Measurements from ENCODE around the gene PI16.

GRCh38 chr6:36940027-36940426, 14.5 kb upstream of the PI16 start:
- TF ChIP-seq CTCF (IDR thresholded peaks at IDR 0.05; ENCODE audit: low read depth, low read length, missing input control): no peak
- no peak for TF ChIP-seq EGR1 (IDR thresholded peaks at IDR 0.05; ENCODE audit: low read depth in 2 of 2)
- no peak for TF ChIP-seq SP1 (IDR thresholded peaks at IDR 0.05)
- no peak for TF ChIP-seq ATF3 (IDR thresholded peaks at IDR 0.05)
- TF ChIP-seq HNF4G (IDR thresholded peaks at IDR 0.05): no peak
- TF ChIP-seq TAF1 (conservative IDR thresholded peaks at IDR 0.05): no peak
- no peak for TF ChIP-seq REST (IDR thresholded peaks at IDR 0.05)
- no peak for TF ChIP-seq JUND (IDR thresholded peaks at IDR 0.05)
